NOMO-1 (cell line): ENCODE results near the gene DGUOK.
"Not testable (repeated sequence)": the region's sequence is repeated elsewhere in the genome, so short reads cannot be mapped to it uniquely, and the experiment has no call there.

ENCODE experiments used
- DNase-seq, 2 experiments: peaks; one replicate each; lab custom pipeline; 2025; ENCODE audit not compliant: unreplicated experiment in 2 of 2; lab: John Stamatoyannopoulos, UW

DGUOK gene

DNA sequence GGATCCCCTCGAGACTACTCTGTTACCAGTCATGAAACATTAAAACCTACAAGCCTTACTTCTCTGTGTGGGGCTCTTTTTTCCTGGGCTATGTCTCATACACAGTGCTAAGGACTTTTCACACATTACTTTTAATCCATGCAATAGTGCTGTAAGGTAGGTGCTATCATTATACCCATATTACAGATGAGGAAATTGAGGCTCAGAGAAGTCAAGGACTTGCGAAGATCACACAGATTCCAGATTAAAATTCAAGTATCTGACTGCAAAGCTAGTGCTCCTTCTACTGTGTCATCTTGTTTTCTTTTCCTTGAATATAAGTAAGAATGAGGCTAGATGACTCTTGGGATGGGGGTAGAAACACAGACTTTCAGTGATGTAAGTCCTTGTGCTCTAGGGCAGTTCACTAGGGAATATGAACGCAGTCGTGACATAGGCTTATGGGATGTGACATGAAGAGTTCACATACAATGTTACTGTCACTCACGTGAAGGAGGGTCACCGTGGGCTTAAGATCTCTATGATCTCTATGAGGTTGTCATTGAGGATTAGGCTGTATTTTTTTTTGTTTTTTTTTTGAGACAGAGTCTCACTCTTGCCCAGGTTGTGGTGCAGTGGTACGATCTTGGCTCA lies 7.0 kb upstream of the DGUOK start:
- DNase-seq: no peak

- DNase-seq: peak in 1 of 2 experiments; percentile 21
These were observed 5.8 kb upstream of the DGUOK start for GRCh38 chr2:73920577-73921545.

DNA sequence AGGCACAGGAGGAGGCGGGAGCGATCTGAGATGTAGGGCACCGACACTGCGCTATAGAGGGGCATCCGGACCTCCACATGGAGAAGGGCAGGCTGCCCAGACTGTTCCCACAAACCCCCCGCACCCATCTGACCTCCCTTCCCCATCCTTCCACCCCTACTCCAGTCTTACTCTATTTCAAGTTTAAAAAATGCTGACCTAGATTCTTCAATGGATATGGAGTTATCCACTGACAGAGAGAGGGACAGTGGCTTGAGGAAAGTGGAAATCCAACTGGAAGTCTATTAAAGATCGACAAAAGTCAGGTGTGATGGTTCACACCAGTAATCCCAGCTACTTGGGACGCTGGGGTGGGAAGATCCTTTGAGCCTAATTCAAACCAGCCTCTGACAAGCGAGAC lies 5.1 kb upstream of the DGUOK start:
- no peak for DNase-seq

DNA sequence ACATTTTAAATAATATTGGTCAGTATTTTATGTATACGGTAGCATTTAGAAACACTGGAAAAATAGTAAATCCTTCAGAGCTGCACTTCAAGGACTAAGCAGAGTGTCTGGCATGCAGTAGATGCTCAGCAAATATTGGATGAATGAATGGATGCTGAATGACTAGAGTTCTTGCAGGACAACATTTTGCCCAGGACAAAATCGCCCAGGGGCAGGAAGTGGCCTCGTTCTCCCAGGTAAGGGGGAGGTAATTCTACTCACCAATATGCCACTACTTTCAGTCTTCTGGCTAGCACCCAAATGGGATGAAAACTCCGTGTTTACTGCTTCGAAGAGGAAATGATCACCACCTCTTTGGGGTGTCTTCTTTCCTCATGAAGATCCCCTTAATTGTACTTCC lies 4.0 kb upstream of the DGUOK start:
- DNase-seq: no peak

DNA sequence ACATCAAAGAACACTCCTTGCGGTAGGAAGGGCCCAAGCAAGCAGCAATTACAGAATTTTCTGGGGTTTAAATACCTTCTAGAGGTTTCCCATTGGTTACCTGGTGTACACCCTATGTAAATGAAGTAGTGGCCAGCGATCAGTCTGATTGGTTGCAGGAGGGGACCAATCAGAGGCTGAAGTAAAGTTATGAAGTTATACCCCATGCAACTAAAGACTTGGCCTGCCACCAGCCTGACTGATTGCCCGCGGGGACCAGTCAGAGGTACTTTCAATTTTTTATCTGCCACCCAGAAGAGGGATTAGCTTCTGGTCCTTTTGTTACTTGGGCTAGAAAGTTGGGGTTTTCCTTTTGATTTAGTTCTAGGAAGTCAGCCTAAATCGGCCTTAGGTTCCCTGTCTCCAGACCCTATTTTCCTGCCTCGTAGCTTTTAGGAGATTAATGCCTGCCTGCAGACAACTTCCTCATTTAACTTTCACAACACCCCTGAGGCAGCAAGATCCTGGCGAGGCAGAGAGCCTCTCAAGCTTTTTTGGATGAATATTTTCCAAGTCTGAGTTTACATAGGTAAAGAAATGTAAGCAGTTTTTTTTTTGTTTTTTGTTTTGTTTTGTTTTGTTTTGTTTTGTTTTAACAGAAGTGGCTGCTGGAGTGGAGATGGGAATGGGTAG lies 1.5 kb upstream of the DGUOK start:
- peak; percentile 26 to 47 for DNase-seq

DNA sequence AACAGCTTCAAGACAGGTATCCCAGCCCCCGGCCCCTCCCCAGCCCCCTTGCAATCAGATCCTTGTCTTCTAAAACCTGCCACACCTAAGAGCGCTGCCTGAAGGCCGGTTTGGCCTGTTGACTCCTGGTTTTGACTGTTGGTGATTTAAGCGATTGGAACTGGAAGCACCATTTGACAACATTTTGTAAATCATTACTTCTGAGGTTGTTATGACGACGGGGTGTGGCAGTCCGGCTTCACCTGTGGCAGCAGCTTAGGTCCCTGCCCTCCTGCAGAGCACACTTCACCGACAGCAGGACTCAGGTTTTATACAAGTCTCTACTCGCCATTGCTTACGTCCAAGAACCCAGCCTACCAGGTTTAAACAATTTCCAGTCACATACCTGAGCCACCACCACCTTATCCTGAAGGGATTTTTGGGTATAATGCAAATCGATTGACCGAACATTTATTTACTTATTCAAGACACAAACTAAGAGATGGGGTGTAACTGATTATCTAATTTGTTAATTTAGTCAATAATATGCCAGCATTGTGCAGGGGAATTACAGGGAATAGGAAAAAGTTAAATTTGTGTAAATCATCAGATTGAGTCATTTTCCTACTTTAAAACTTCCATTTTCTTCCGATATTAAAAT lies 707 bp upstream of the DGUOK start:
- DNase-seq: no peak

DNA sequence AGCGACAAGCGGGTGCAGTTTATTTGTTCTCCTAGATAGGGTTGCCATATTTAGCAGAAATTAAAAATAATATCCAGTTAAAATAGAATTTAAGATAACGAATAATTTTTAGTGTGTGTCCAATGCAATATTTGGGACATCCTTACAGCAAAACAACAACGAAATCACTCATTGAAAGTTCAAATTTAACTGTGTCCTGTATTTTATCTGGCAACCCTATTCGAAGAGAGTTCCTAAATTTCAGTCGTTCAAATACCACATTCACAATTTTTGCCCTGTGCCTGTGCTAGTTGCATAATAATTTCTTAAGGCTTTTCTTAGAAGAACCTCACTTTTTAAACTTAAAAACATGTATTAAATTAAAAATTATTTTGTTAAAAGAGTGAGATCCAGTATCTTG lies 664 bp downstream of the DGUOK start:
- DNase-seq: peak in 1 of 2 experiments; percentile 15

DNA sequence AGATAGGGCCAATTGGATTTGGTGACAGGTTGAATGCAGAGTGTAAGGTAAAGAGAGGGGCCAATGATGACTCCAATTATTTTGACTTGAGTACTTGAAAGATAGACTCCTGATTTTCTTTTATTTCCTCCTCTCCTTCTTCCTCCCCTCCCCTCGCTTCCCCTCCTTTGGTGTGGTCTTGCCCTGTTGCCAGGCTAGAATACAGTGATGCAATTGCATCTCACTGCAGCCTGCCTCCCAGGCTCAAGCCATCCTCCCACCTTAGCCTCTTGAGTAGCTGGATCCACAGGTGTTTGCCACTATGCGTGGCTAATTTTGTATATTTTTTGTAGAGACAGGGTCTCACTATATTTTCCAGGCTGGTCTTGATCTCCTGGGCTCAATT lies 2.3 kb downstream of the DGUOK start:
- no peak for DNase-seq

DNA sequence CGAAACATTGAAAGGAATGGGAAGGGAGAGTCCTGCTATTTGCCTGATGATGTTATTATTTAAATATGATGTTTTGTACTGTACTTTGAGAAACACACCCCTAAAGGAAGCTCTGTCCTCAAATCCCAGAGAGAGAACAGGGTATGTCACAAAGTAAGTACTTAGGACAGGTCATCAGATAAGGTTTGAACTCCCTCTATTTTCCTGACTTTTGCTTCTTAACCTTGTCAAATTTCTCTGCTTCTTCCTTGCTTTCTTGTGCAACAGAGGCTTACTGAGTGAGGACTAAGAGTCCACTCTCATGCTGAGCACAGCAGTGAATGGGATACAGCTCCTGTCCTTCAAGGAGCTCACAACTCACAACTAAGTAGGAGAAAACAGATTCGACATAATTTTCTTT lies 3.7 kb downstream of the DGUOK start:
- no peak for DNase-seq

DNA sequence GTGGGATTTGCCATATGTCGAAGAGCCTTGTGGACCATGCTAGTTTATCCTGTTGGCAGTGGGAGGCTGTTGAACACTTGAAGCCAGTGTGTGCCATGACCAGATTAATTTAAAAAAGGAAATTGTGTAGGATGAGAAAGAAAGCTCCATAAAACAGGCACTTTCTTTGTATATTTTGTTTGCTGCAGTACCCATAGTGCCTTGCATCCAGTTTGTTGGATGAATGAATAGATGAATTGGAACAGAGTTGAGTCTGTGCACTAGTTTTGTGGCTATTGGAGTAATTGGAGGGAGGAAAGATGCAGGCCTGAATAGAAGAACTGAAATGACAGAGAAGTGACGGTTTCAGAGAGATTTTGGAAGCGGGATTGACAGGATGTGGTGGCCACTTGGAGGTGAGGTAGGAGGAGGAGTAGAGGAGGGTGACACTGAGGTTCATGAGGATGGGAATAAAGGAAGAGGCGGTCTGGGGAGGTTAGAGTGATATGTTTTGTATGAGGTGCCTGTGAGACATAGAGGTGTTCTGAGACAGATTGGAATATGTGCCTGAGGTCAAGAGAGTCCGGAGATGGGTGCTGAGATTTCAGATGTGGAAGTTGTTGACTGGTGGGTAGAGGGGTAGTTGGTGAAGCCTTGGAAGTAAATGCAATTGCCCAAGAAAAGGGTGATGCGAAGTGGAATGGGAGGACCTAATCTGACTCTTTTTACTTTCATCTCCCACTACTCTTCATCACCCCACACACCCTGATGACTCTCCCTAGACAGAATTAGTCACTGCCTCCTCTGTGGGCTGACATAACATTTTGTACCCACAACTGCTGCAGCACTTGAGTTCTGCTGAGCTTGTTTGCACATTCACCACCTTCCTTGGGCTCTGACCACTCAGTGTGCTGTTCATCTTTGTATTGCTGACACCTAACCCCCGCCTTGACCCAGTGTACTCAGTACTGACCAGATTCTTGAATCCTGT lies 5.1 kb downstream of the DGUOK start:
- no peak for DNase-seq

- no peak for DNase-seq
These were observed 6.5 kb downstream of the DGUOK start for GRCh38 chr2:73933194-73933593.

- no peak for DNase-seq
These were observed 9.0 kb downstream of the DGUOK start for GRCh38 chr2:73935641-73936040.

DNA sequence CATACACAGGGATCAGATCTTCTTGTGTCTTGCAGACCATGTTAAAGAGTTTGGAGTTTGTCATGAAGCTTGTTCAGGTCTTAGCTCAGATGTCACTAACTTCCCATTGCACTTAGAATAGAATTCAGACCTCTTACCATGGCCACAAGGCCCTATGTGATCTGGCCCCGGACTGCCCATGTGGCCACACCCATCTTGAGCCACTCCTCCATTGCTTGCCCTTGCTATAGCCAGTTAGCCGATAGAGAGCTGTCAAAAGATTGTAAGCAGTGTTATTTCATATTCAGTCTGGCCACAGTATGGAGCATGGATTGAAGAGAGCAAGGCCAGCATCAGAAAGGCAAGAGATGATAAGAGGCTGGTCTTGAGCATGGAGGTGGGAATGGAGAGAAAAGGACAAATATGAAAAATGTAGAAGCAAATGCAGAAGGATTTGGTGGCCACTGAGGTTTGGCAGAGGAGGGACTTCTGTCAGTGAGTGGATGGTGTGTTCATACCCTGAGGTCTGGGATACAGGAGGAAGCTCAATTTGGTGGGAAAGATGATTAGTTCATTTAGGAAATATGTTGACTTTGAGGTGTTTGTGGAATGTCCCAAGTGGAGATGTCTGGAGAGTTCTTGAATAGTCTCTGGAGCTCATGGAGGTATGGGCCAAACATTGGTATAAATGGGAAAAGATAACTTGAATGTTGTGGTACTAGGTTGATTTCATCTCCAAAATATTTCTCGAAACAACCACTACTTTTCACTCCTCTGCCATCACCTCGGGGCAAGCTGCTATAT lies 10.6 kb downstream of the DGUOK start:
- no peak for DNase-seq

DNA sequence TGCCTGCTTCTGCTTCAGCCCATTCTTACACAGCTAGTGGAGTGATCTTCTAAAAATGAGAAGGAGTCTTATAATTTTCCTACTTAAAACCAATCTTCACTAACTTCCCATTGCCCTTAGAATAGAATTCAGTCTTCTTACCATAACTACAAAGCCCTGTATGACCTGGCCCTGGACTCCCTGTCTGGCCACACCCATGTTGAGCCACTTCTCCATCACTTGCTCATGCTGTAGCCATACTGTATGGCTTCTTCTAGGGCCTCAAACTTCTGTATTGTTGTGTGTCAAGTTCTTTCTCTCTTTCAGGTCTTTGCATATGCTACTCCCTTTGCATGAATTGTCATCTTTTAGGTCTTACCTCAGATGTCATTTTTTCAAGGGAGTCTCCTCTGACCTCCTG lies 11.2 kb downstream of the DGUOK start:
- no peak for DNase-seq

- no peak for DNase-seq
These were observed 12.2 kb downstream of the DGUOK start for GRCh38 chr2:73938718-73939352.

GRCh38 chr2:73939419-73939818 lies 12.7 kb downstream of the DGUOK start:
- DNase-seq: peak in 1 of 2 experiments; percentile 25

DNA sequence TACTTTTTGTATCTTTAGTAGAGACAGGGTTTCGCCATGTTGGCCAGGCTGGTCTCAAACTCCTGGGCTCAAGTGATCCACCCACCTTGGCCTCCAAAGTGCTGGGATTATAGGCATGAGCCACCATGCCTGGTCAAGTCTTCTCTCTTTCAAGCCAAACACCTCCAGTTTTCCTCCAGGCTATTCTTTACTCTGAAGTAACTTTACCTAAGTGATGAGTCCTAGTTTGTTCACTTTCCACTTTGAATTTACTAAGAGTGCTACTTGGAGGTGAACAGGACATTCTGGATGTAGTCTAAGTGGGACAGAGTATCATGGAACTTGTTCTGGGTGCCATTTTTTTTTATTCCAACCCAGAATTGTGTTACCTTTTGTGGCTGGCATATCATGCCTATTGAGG lies 13.4 kb downstream of the DGUOK start:
- DNase-seq: not testable (repeated sequence)

DNA sequence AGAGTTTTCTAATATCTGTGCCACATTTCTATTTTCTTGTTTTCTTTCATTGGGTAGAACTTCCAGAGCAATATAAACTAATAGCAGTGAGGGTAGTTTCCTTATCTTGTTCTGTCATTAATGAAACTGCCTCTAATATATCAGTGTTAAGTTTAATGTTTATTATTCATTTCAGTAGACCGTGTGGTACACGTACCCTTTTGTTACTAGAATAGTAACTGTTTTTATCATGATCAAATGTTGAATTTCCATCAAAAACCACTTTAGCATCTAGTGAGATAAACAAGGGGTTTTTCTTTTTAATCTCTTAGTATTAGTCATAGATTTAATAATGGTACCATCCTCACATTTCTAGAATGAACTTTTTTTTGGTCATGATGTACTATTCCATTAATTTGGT lies 16.0 kb downstream of the DGUOK start:
- DNase-seq: no peak

DNA sequence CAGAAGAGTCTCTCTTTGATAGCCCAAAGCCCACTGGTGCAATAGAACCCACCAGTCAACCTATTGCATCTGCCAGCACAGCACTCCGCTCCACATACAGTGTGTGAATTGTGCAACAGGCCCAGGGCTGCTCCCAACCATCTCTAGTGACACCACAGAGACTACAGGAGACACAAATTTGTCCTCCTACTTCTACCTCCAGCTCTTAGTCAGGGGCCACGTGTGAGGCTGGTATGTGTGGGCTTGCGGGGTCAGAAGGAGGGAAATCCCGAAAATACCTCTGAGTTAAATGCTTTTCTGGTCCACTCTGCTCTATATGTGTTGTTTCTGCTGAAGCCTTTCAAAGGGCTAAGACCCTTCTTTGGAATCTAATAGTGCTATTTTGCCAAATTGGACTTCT lies 18.0 kb downstream of the DGUOK start:
- no peak for DNase-seq
